ENCODE results near the gene RGSL1. TPM values are rescaled to one million over a fixed set of nuclear protein-coding genes. Genes with fewer than 3 reads are reported as not detected.

RGSL1 gene
- total RNA-seq, 1 experiment from 2014 or later = not detected

- no peaks in the 10 kb centered on the region for H3K9me3 ChIP-seq (ENCODE audit: low read length)
- peaks cover 7% of the 10 kb centered on the region for H3K4me1 ChIP-seq (ENCODE audit: insufficient read depth, low read length)
- DNase-seq (peak; percentile 63), ATAC-seq (peak; percentile 35; the same call in 1 of the 2 replicates)
- no peaks in the 10 kb centered on the region for H4K20me1 ChIP-seq (ENCODE audit: low read length)
- ChIA-PET POLR2A (ENCODE audit: unreplicated experiment) (no interaction called here), CTCF (interaction anchor here (0.6 to 1.0 kb wide), 4 partner anchors 189 to 523 kb away, joined by 3 to 4 read pairs (median 4); no protein-coding TSS in a partner anchor)
- BruUV-seq (replicated peaks) = no TSS peak
- no peak overlapping the region for H3K9ac ChIP-seq (ENCODE audit: low read length)
- no peaks in the 10 kb centered on the region for H3K27me3 ChIP-seq (ENCODE audit: low read length)
- no peak overlapping the region for H3K4me3 ChIP-seq (ENCODE audit: low read length)
- no peaks in the 10 kb centered on the region for H3K9me2 ChIP-seq (replicated peaks; ENCODE audit: low read length)
- peak; percentile 77 for TF ChIP-seq CTCF (conservative IDR thresholded peaks at IDR 0.05; ENCODE audit: low read depth, low read length)
- no peak for TF ChIP-seq EZH2phosphoT487 (IDR thresholded peaks at IDR 0.05; ENCODE audit: borderline replicate concordance, low read length)
- no peak overlapping the region for H3K27ac ChIP-seq (ENCODE audit: low read length)
- no peaks in the 10 kb centered on the region for H3K79me2 ChIP-seq (ENCODE audit: low read length)
- intact Hi-C loops (cut with micrococcal nuclease) = loop anchor here (1.0 to 10.0 kb wide), 2 partner anchors 149 to 511 kb away; no protein-coding TSS in a partner anchor
- H3K36me3 ChIP-seq (ENCODE audit: low read depth, low read length) = no peaks in the 10 kb centered on the region
- no peaks in the 10 kb centered on the region for H3F3A ChIP-seq (ENCODE audit: low read length, unreplicated experiment)
- no peak overlapping the region for H3K4me2 ChIP-seq (ENCODE audit: low read length)
- H2AFZ ChIP-seq (ENCODE audit: low read length) = no peak overlapping the region
Measured at GRCh38 chr1:182595641-182596240, 145.8 kb downstream of the RGSL1 start.

DNA sequence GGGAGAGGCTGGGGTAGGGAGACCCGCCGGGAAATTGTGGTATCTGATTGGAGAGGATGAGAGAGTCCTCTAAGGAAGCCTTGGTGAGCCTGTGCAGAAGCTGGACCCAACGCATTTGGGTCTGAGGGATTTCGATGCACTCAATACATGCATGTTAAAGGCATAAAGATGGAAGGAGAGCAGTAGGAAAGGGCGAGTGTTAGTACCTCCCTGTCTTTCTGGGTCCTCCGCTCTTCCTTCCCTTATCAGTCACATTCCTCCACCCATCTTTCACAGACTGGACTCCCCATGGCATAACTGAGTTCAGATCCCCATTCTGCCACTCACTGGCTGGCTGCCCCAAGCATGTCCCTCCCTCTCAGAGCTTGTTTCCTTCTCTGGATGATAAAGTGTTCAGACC is 147.0 kb downstream of the RGSL1 start:
- Histone ChIP-seq H3K79me2 (ENCODE audit: low read length) (no peaks in the 10 kb centered on the region), H3K9ac (ENCODE audit: low read length) (no peak overlapping the region), H3K27ac (ENCODE audit: low read length) (no peak overlapping the region), H3K27me3 (ENCODE audit: low read length) (no peaks in the 10 kb centered on the region), H3F3A (ENCODE audit: low read length, unreplicated experiment) (no peaks in the 10 kb centered on the region), H2AFZ (ENCODE audit: low read length) (no peak overlapping the region), H3K4me2 (ENCODE audit: low read length) (no peak overlapping the region), H3K9me3 (ENCODE audit: low read length) (no peaks in the 10 kb centered on the region), H3K36me3 (ENCODE audit: low read depth, low read length) (0 out of 2 replicates have a peak, but pooled peaks cover 3% of the 10 kb centered on the region), H4K20me1 (ENCODE audit: low read length) (no peaks in the 10 kb centered on the region), H3K4me1 (ENCODE audit: insufficient read depth, low read length) (peaks cover 7% of the 10 kb centered on the region), H3K4me3 (ENCODE audit: low read length) (no peak overlapping the region), H3K9me2 (replicated peaks; ENCODE audit: low read length) (no peaks in the 10 kb centered on the region)
- ATAC-seq = no peak
- BruUV-seq (replicated peaks) = no TSS peak
- no peak for TF ChIP-seq CTCF (conservative IDR thresholded peaks at IDR 0.05; ENCODE audit: low read depth, low read length)
- TF ChIP-seq EZH2phosphoT487 (IDR thresholded peaks at IDR 0.05; ENCODE audit: borderline replicate concordance, low read length) = no peak
- no peak for TF ChIP-seq EZH2 (IDR thresholded peaks at IDR 0.05; ENCODE audit: low read length, unreplicated experiment)
- ChIA-PET POLR2A (ENCODE audit: unreplicated experiment) (no interaction called here), CTCF (no interaction called here)
- intact Hi-C loops (cut with micrococcal nuclease) = loop anchor here (10.0 kb wide), 1 partner anchor 512 kb away; no protein-coding TSS in a partner anchor
- no peak for DNase-seq

DNA sequence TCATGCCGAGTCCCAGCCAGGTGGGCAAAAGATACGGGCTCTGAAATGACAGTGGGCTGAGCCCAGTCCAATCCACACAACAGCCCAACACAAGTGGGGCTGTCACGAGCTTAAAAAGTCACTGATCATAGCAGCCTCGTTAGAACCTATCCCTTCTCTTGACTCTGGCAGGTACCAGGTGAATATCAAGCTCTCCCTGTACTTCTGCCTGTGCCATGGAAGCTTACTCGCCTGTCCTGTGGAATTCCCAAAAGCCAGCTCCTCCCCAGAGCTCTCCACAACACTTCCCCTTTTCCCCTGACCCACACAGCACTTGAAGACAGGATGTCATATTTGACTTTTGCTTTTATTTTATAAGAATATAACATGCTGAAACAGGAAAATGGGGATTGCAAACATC is 148.3 kb downstream of the RGSL1 start:
- Histone ChIP-seq H3K79me2 (ENCODE audit: low read length) (no peaks in the 10 kb centered on the region), H3F3A (ENCODE audit: low read length, unreplicated experiment) (no peaks in the 10 kb centered on the region), H4K20me1 (ENCODE audit: low read length) (no peaks in the 10 kb centered on the region), H3K27me3 (ENCODE audit: low read length) (no peaks in the 10 kb centered on the region), H3K4me3 (ENCODE audit: low read length) (no peak overlapping the region), H3K9me2 (replicated peaks; ENCODE audit: low read length) (no peaks in the 10 kb centered on the region), H3K4me1 (ENCODE audit: insufficient read depth, low read length) (peaks cover 7% of the 10 kb centered on the region), H3K27ac (ENCODE audit: low read length) (no peak overlapping the region), H3K36me3 (ENCODE audit: low read depth, low read length) (0 out of 2 replicates have a peak, but pooled peaks cover 3% of the 10 kb centered on the region), H2AFZ (ENCODE audit: low read length) (no peak overlapping the region), H3K4me2 (ENCODE audit: low read length) (no peak overlapping the region), H3K9me3 (ENCODE audit: low read length) (no peaks in the 10 kb centered on the region), H3K9ac (ENCODE audit: low read length) (no peak overlapping the region)
- BruUV-seq (replicated peaks) = no TSS peak
- DNase-seq (no peak), ATAC-seq (peak; percentile 31; the same call in 1 of the 2 replicates)
- ChIA-PET CTCF (interaction anchor here (0.7 to 2.2 kb wide), 4 partner anchors 125 to 188 kb away, joined by 3 to 12 read pairs (median 7); no protein-coding TSS in a partner anchor), POLR2A (ENCODE audit: unreplicated experiment) (no interaction called here)
- TF ChIP-seq CTCF (conservative IDR thresholded peaks at IDR 0.05; ENCODE audit: low read depth, low read length) (no peak), EZH2phosphoT487 (IDR thresholded peaks at IDR 0.05; ENCODE audit: borderline replicate concordance, low read length) (no peak), EZH2 (IDR thresholded peaks at IDR 0.05; ENCODE audit: low read length, unreplicated experiment) (no peak)
- intact Hi-C loops (cut with micrococcal nuclease) = loop anchor here (10.0 kb wide), 1 partner anchor 513 kb away; no protein-coding TSS in a partner anchor
